Measurements from ENCODE around the gene CDK17.

The CDK17 gene

GRCh38 chr12:96300064-96300463 lies 100.2 kb downstream of the CDK17 start:
- TF ChIP-seq FOXP2 (optimal IDR thresholded peaks at IDR 0.05; ENCODE audit: borderline replicate concordance, extremely low read depth, extremely low read length, insufficient read depth) = no peak
- TF ChIP-seq POLR2AphosphoS5 (IDR thresholded peaks at IDR 0.05; ENCODE audit: low read depth, low read length) = no peak
- no peak for TF ChIP-seq REST (IDR thresholded peaks at IDR 0.05; ENCODE audit: insufficient read depth in 1 of 2, low read depth in 2 of 2, low read length in 2 of 2)
- TF ChIP-seq TAF1 (IDR thresholded peaks at IDR 0.05; ENCODE audit: borderline replicate concordance, insufficient read depth, low read length) = no peak
- TF ChIP-seq SIN3A (IDR thresholded peaks at IDR 0.05; ENCODE audit: borderline replicate concordance, insufficient read depth, low read length) = no peak

- TF ChIP-seq SIN3A (IDR thresholded peaks at IDR 0.05; ENCODE audit: borderline replicate concordance, insufficient read depth, low read length) (no peak), REST (IDR thresholded peaks at IDR 0.05; ENCODE audit: insufficient read depth in 1 of 2, low read depth in 2 of 2, low read length in 2 of 2) (no peak), TAF1 (IDR thresholded peaks at IDR 0.05; ENCODE audit: borderline replicate concordance, insufficient read depth, low read length) (no peak), POLR2AphosphoS5 (IDR thresholded peaks at IDR 0.05; ENCODE audit: low read depth, low read length) (no peak), FOXP2 (optimal IDR thresholded peaks at IDR 0.05; ENCODE audit: borderline replicate concordance, extremely low read depth, extremely low read length, insufficient read depth) (no peak)
These were observed 102.7 kb downstream of the CDK17 start for GRCh38 chr12:96297504-96297903.

- TF ChIP-seq SIN3A (IDR thresholded peaks at IDR 0.05; ENCODE audit: borderline replicate concordance, insufficient read depth, low read length) = no peak
- TF ChIP-seq FOXP2 (optimal IDR thresholded peaks at IDR 0.05; ENCODE audit: borderline replicate concordance, extremely low read depth, extremely low read length, insufficient read depth) = no peak
- no peak for TF ChIP-seq POLR2AphosphoS5 (IDR thresholded peaks at IDR 0.05; ENCODE audit: low read depth, low read length)
- TF ChIP-seq REST (IDR thresholded peaks at IDR 0.05; ENCODE audit: insufficient read depth in 1 of 2, low read depth in 2 of 2, low read length in 2 of 2) = no peak
- TF ChIP-seq TAF1 (IDR thresholded peaks at IDR 0.05; ENCODE audit: borderline replicate concordance, insufficient read depth, low read length) = no peak
These were observed 104.6 kb downstream of the CDK17 start for GRCh38 chr12:96295532-96296160.

- TF ChIP-seq POLR2AphosphoS5 (IDR thresholded peaks at IDR 0.05; ENCODE audit: low read depth, low read length) = no peak
- TF ChIP-seq REST (IDR thresholded peaks at IDR 0.05; ENCODE audit: insufficient read depth in 1 of 2, low read depth in 2 of 2, low read length in 2 of 2) = no peak
- TF ChIP-seq TAF1 (IDR thresholded peaks at IDR 0.05; ENCODE audit: borderline replicate concordance, insufficient read depth, low read length) = no peak
- no peak for TF ChIP-seq SIN3A (IDR thresholded peaks at IDR 0.05; ENCODE audit: borderline replicate concordance, insufficient read depth, low read length)
These were observed 105.4 kb downstream of the CDK17 start for GRCh38 chr12:96294831-96295230.

- TF ChIP-seq REST (IDR thresholded peaks at IDR 0.05; ENCODE audit: insufficient read depth in 1 of 2, low read depth in 2 of 2, low read length in 2 of 2) (no peak), POLR2AphosphoS5 (IDR thresholded peaks at IDR 0.05; ENCODE audit: low read depth, low read length) (no peak), TAF1 (IDR thresholded peaks at IDR 0.05; ENCODE audit: borderline replicate concordance, insufficient read depth, low read length) (no peak), SIN3A (IDR thresholded peaks at IDR 0.05; ENCODE audit: borderline replicate concordance, insufficient read depth, low read length) (no peak), FOXP2 (optimal IDR thresholded peaks at IDR 0.05; ENCODE audit: borderline replicate concordance, extremely low read depth, extremely low read length, insufficient read depth) (no peak)
These were observed 107.1 kb downstream of the CDK17 start for GRCh38 chr12:96293093-96293492.
